ENCODE measurements around the gene IGF2.
"Not testable (repeated sequence)": the region's sequence is repeated elsewhere in the genome, so short reads cannot be mapped to it uniquely, and the experiment has no call there.

Gene IGF2

GRCh38 chr11:2139123-2139521 lies at the start of gene IGF2:
Gene IGF2 (minus strand): TSS chr11:2139389. CDS start chr11:2135523, 3,866 bp downstream.
- DNase-seq = peak in 1 of 2 experiments; percentile 13

- no peak for DNase-seq
Observed at GRCh38 chr11:2188745-2189144, 49.6 kb upstream of the IGF2 start.

GRCh38 chr11:2187280-2187707 lies 48.1 kb upstream of the IGF2 start:
- no peak for DNase-seq

- DNase-seq = peak in 1 of 2 experiments; percentile 17
Observed at GRCh38 chr11:2186669-2187279, 47.6 kb upstream of the IGF2 start.

- DNase-seq = no peak
Observed at GRCh38 chr11:2185324-2186085, 46.3 kb upstream of the IGF2 start.

- no peak for DNase-seq
Observed at GRCh38 chr11:2182692-2183474, 43.7 kb upstream of the IGF2 start.

GRCh38 chr11:2182075-2182474 lies 42.9 kb upstream of the IGF2 start:
- DNase-seq = no peak

GRCh38 chr11:2180789-2181370 lies 41.7 kb upstream of the IGF2 start:
- no peak for DNase-seq

GRCh38 chr11:2180347-2180746 lies 41.2 kb upstream of the IGF2 start:
- DNase-seq = no peak

GRCh38 chr11:2179516-2179915 lies 40.3 kb upstream of the IGF2 start:
- no peak for DNase-seq

GRCh38 chr11:2178906-2179494 lies 39.8 kb upstream of the IGF2 start:
- peak in 1 of 2 experiments; percentile 32 for DNase-seq

GRCh38 chr11:2178055-2178773 lies 39.0 kb upstream of the IGF2 start:
- not testable (repeated sequence) for DNase-seq

GRCh38 chr11:2177076-2177475 lies 37.9 kb upstream of the IGF2 start:
- DNase-seq = no peak

- no peak for DNase-seq
Observed at GRCh38 chr11:2176389-2176900, 37.3 kb upstream of the IGF2 start.

GRCh38 chr11:2175659-2176058 lies 36.5 kb upstream of the IGF2 start:
- no peak for DNase-seq

- no peak for DNase-seq
Observed at GRCh38 chr11:2174361-2174760, 35.2 kb upstream of the IGF2 start.

- no peak for DNase-seq
Observed at GRCh38 chr11:2173761-2174160, 34.6 kb upstream of the IGF2 start.

GRCh38 chr11:2173150-2173693 lies 34.0 kb upstream of the IGF2 start:
- no peak for DNase-seq

GRCh38 chr11:2172676-2173075 lies 33.5 kb upstream of the IGF2 start:
- DNase-seq = no peak

GRCh38 chr11:2171591-2172003 lies 32.4 kb upstream of the IGF2 start, which contains the start of gene TH:
Gene TH (minus strand): TSS chr11:2171815. CDS start chr11:2171786, 29 bp downstream.
- DNase-seq = no peak

All from SW 1271 (cell line).